HG03460 (cell line): Measurements from ENCODE around the gene PSMB11.

Source experiments
- ATAC-seq: cut with Tn5 transposase; IDR thresholded peaks from one replicate; pipeline ENCODE4 v1.9.1; 2021; ENCODE audit not compliant: unreplicated experiment

The PSMB11 gene

GRCh38 chr14:23040100-23040499, 1.9 kb upstream of the PSMB11 start:
- ATAC-seq, result no peak

- no peak for ATAC-seq
Measured at GRCh38 chr14:23041729-23042128, 283 bp upstream of the PSMB11 start.

- no peak for ATAC-seq
Measured at GRCh38 chr14:23043145-23043544, 1.1 kb downstream of the PSMB11 start.

- ATAC-seq, result no peak
Measured at GRCh38 chr14:23043754-23044153, 1.7 kb downstream of the PSMB11 start.

GRCh38 chr14:23044840-23045239, 2.8 kb downstream of the PSMB11 start:
- no peak for ATAC-seq

GRCh38 chr14:23045419-23046357, 3.7 kb downstream of the PSMB11 start:
- ATAC-seq, result no peak

- no peak for ATAC-seq
Measured at GRCh38 chr14:23047034-23047634, 5.1 kb downstream of the PSMB11 start.

- ATAC-seq, result no peak
Measured at GRCh38 chr14:23047751-23048693, 6.0 kb downstream of the PSMB11 start.

GRCh38 chr14:23049011-23049410, 7.0 kb downstream of the PSMB11 start:
- no peak for ATAC-seq

GRCh38 chr14:23051141-23052057, 9.4 kb downstream of the PSMB11 start:
- no peak for ATAC-seq

- no peak for ATAC-seq
Measured at GRCh38 chr14:23052182-23052623, 10.2 kb downstream of the PSMB11 start.

GRCh38 chr14:23052671-23053070, 10.7 kb downstream of the PSMB11 start:
- ATAC-seq, result no peak

GRCh38 chr14:23053426-23053825, 11.4 kb downstream of the PSMB11 start:
- no peak for ATAC-seq

- ATAC-seq, result no peak
Measured at GRCh38 chr14:23054000-23054811, 12.2 kb downstream of the PSMB11 start.

- no peak for ATAC-seq
Measured at GRCh38 chr14:23055147-23055550, 13.1 kb downstream of the PSMB11 start.

GRCh38 chr14:23055621-23056144, 13.7 kb downstream of the PSMB11 start:
- ATAC-seq, result no peak

GRCh38 chr14:23056145-23056955, 14.3 kb downstream of the PSMB11 start:
- peak; percentile 49 for ATAC-seq
